B cell (primary cell): ENCODE results near the gene NUDT7. TPM values are rescaled to one million over a fixed set of nuclear protein-coding genes. Genes with fewer than 3 reads are reported as not detected.

Experiments
- ATAC-seq: fragments of 200-7000 bp; cut with Tn5 transposase; one replicate; pipeline ENCODE4 v1.10.0; 2021; ENCODE audit warnings: low read depth, mild to moderate bottlenecking, moderate number of reproducible peaks, moderate library complexity
- CTCF ChIA-PET: fragments of 350-600 bp; sonication (Branson Sonifier 250); formaldehyde crosslinking; loops from one replicate; lab custom pipeline; 2021; ENCODE audit warnings: antibody characterized with exemption, inconsistent platforms; lab: Charles Lee
- POLR2A ChIA-PET: fragments of 350-600 bp; sonication (Branson Sonifier 250); formaldehyde crosslinking; loops from one replicate; lab custom pipeline; 2021; ENCODE audit warnings: antibody characterized with exemption; lab: Charles Lee
- DNase-seq: peaks from one replicate; pipeline ENCODE4 v3.0.0; 2013
- H2AFZ ChIP-seq: 2 replicates; pipeline ENCODE4 v1.6.1; 2012; ENCODE audit warnings: mild to moderate bottlenecking, low read depth, low read length; ENCODE audit not compliant: insufficient read depth, poor library complexity, severe bottlenecking
- H3K27ac ChIP-seq, 2 donors: 1 replicate in 1 of 2; 2 replicates in 1 of 2; pipeline ENCODE4 v1.5.1; 2012 to 2013; ENCODE audit warnings: low read length in 2 of 2, mild to moderate bottlenecking in 2 of 2, moderate library complexity in 1 of 2
- H3K27me3 ChIP-seq, 4 experiments: fragments of 200-600 bp in 1 of 4; sonication (generic) in 1 of 4; replicated peaks in 1 of 4; 1 replicate in 2 of 4; 2 replicates in 2 of 4; pipeline versions ENCODE4 v1.6.1 to v1.7.0; 2013 to 2016; ENCODE audit warnings: low read length in 3 of 4, mild to moderate bottlenecking in 2 of 4, mixed read lengths in 1 of 4, moderate library complexity in 1 of 4; ENCODE audit not compliant: insufficient read depth in 4 of 4, control insufficient read depth in 3 of 4; ENCODE audit errors: control extremely low read depth in 1 of 4
- H3K36me3 ChIP-seq, 2 experiments: replicated peaks in 1 of 2; 1 replicate in 1 of 2; 2 replicates in 1 of 2; pipeline versions ENCODE4 v1.6.1 to v1.7.1; 2013; ENCODE audit warnings: low read length in 1 of 2; ENCODE audit not compliant: insufficient read depth in 2 of 2, control insufficient read depth in 1 of 2; ENCODE audit errors: control extremely low read depth in 1 of 2, extremely low read depth in 1 of 2
- H3K4me1 ChIP-seq, 2 donors: fragments of 200-600 bp in 1 of 2; sonication (generic) in 1 of 2; 1 replicate in 1 of 2; 2 replicates in 1 of 2; pipeline versions ENCODE4 v1.5.1 to v1.6.1; 2013 to 2017; ENCODE audit warnings: low read length in 2 of 2; ENCODE audit not compliant: control insufficient read depth in 2 of 2, insufficient read depth in 2 of 2
- H3K4me2 ChIP-seq: replicated peaks from 2 replicates; pipeline ENCODE3; 2012; ENCODE audit warnings: mild to moderate bottlenecking, low read depth, low read length; ENCODE audit not compliant: poor library complexity, severe bottlenecking
- H3K4me3 ChIP-seq, 5 experiments: fragments of 200-600 bp in 1 of 5; sonication (generic) in 1 of 5; 1 replicate in 3 of 5; 2 replicates in 2 of 5; pipeline versions ENCODE4 v1.5.1 to v1.7.0; 2011 to 2016; ENCODE audit warnings: low read length in 4 of 5, mild to moderate bottlenecking in 4 of 5, low read depth in 2 of 5, control low read depth in 1 of 5, moderate library complexity in 1 of 5; ENCODE audit not compliant: insufficient read depth in 1 of 5; ENCODE audit errors: control extremely low read depth in 1 of 5, extremely low read depth in 1 of 5
- H3K79me2 ChIP-seq: fragments of 200-600 bp; sonication (generic); one replicate; pipeline ENCODE4 v1.6.0; 2016; ENCODE audit warnings: low read length; ENCODE audit not compliant: control insufficient read depth, insufficient read depth
- H3K9ac ChIP-seq: fragments of 200-600 bp; sonication (generic); 2 replicates; pipeline ENCODE4 v1.6.1; 2017; ENCODE audit warnings: mild to moderate bottlenecking, low read length, moderate library complexity
- H3K9me3 ChIP-seq, 3 donors: one replicate each; pipeline versions ENCODE4 v1.6.1 to v1.7.1; 2013; ENCODE audit warnings: low read length in 2 of 3; ENCODE audit not compliant: control insufficient read depth in 2 of 3, insufficient read depth in 1 of 3; ENCODE audit errors: control extremely low read depth in 1 of 3
- H4K20me1 ChIP-seq: 2 replicates; pipeline ENCODE4 v1.6.0; 2012; ENCODE audit warnings: mild to moderate bottlenecking, low read length; ENCODE audit not compliant: insufficient read depth, control insufficient read depth, poor library complexity, severe bottlenecking
- H3K27ac Mint-ChIP-seq: one replicate; pipeline ENCODE4 v1.8.0; 2021; ENCODE audit warnings: mixed read lengths
- H3K27me3 Mint-ChIP-seq: one replicate; pipeline ENCODE4 v1.8.0; 2021; ENCODE audit warnings: mixed read lengths
- H3K4me1 Mint-ChIP-seq: one replicate; pipeline ENCODE4 v1.8.0; 2021; ENCODE audit warnings: mixed read lengths
- H3K4me3 Mint-ChIP-seq: one replicate; pipeline ENCODE4 v1.8.0; 2021; ENCODE audit warnings: mixed read lengths
- H3K9me3 Mint-ChIP-seq: one replicate; pipeline ENCODE4 v1.8.0; 2022; ENCODE audit warnings: mixed read lengths; ENCODE audit not compliant: insufficient read depth
- CTCF ChIP-seq: fragments of 200-600 bp; IDR thresholded peaks from one replicate; pipeline ENCODE4 v1.8.0; 2022; ENCODE audit warnings: antibody characterized with exemption, mild to moderate bottlenecking
- EZH2 ChIP-seq: IDR thresholded peaks from 2 replicates; pipeline ENCODE4 v1.6.1; 2012; ENCODE audit warnings: borderline replicate concordance, low read depth, mild to moderate bottlenecking, moderate library complexity, low read length; ENCODE audit not compliant: insufficient read depth, poor library complexity, severe bottlenecking
- WGBS: methylation state at CpG from one replicate; pipeline ENCODE4 v1.1.5; 2013; ENCODE audit warnings: missing lambda C conversion rate; ENCODE audit not compliant: insufficient coverage; 5-methylcytosine and 5-hydroxymethylcytosine counted together
- intact Hi-C: fragments of 100-400 bp; cut with micrococcal nuclease; formaldehyde crosslinking; loops from one replicate; pipeline ENCODE4 v1.10.0; 2022
- polyA plus RNA-seq: library from polyadenylated mRNA; depleted of rRNA; stranded (reverse); fragments of >200 nt; gene quantifications from 2 replicates; pipeline ENCODE4 v1.2.3, GENCODE V29; 2012
- total RNA-seq, 2 donors: library from RNA; stranded (reverse); fragments of 120-200 nt in 1 of 2; gene quantifications; 1 replicate in 1 of 2; 2 replicates in 1 of 2; pipeline versions ENCODE4 v1.2.3 to v1.2.4, GENCODE V29; 2013 to 2022

Gene NUDT7
- total and polyA plus RNA-seq, 2 donors (not counting 1 experiment from before 2014, with no cell fraction given) = 4.8 to 8.4 TPM

DNA sequence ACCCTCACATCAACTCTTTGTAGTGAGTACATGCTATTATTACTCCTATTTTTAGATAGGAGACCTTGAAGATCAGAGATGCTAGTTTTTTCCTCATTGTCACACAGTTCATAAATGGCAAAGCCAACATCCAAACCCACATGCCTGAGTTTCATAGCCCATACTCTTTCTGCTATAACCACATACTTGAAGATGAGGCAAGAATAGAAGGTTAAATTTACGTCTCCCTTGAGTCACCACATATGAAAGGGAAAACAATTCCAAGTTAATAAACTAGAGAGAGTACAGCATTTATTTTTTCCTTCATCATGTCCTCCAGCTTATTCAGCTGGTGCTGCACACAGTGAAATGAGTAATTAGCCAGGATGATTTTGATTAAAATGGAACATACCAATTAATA lies 23.7 kb downstream of the NUDT7 start:
- TF ChIP-seq CTCF = no peak
- TF ChIP-seq EZH2 = no peak
- H3K27ac Mint-ChIP-seq = no peak overlapping the region
- no peak overlapping the region for H2AFZ ChIP-seq
- H3K4me1 Mint-ChIP-seq = no peaks in the 10 kb centered on the region
- no peaks in the 10 kb centered on the region for H3K4me1 ChIP-seq
- H3K9ac ChIP-seq = no peak overlapping the region
- ATAC-seq (no peak), DNase-seq (no peak)
- H3K27ac ChIP-seq = no peak overlapping the region
- H3K4me3 ChIP-seq = no peak overlapping the region
- no peaks in the 10 kb centered on the region for H3K36me3 ChIP-seq
- H3K79me2 ChIP-seq = no peaks in the 10 kb centered on the region
- peaks cover 7% of the 10 kb centered on the region for H3K27me3 Mint-ChIP-seq
- no peaks in the 10 kb centered on the region for H3K27me3 ChIP-seq
- CTCF ChIA-PET = no interaction called here
- POLR2A ChIA-PET = no interaction called here
- H3K4me2 ChIP-seq = no peak overlapping the region
- H3K9me3 Mint-ChIP-seq = no peaks in the 10 kb centered on the region
- no peak overlapping the region for H3K4me3 Mint-ChIP-seq
- intact Hi-C loops = no loop called here
- WGBS = no CpG with 5 or more reads among the region's 1 CpG
- no peaks in the 10 kb centered on the region for H3K9me3 ChIP-seq
- H4K20me1 ChIP-seq = no peaks in the 10 kb centered on the region

- Histone ChIP-seq H3K27ac (no peak overlapping the region), H2AFZ (no peak overlapping the region), H3K4me2 (no peak overlapping the region), H3K27me3 (no peaks in the 10 kb centered on the region), H3K79me2 (no peaks in the 10 kb centered on the region), H4K20me1 (no peaks in the 10 kb centered on the region), H3K36me3 (no peaks in the 10 kb centered on the region), H3K4me3 (no peak overlapping the region), H3K9me3 (no peaks in the 10 kb centered on the region), H3K4me1 (no peaks in the 10 kb centered on the region), H3K9ac (no peak overlapping the region)
- DNase-seq = no peak
- intact Hi-C loops = no loop called here
- Mint-ChIP-seq H3K4me1 (no peaks in the 10 kb centered on the region), H3K9me3 (no peaks in the 10 kb centered on the region), H3K27ac (no peak overlapping the region), H3K27me3 (peaks cover 14% of the 10 kb centered on the region), H3K4me3 (no peak overlapping the region)
- CTCF ChIA-PET = no interaction called here
- TF ChIP-seq CTCF (no peak), EZH2 (no peak)
- POLR2A ChIA-PET = no interaction called here
- no peak for ATAC-seq
- 80% methylated on average over 6 of the region's 7 CpGs for WGBS
Measured at GRCh38 chr16:77748421-77749005, 26.2 kb downstream of the NUDT7 start.
